C4-2B (cell line): ENCODE results near the gene TENM4.

ENCODE experiments used
- H3K27ac ChIP-seq: fragments of 450-650 bp; 2 replicates; pipeline ENCODE4 v1.5.1; 2017
- CTCF ChIP-seq: fragments of 450-650 bp; conservative IDR thresholded peaks from 2 replicates; pipeline ENCODE4 v1.5.1; 2017; ENCODE audit warnings: mild to moderate bottlenecking
- ZFX ChIP-seq: fragments of 450-650 bp; IDR thresholded peaks from 2 replicates; pipeline ENCODE4 v1.6.1; 2017

Gene TENM4

GRCh38 chr11:79017811-79018210 is 423.0 kb downstream of the TENM4 start:
- no peak for TF ChIP-seq ZFX
- no peak for TF ChIP-seq CTCF
- no peak overlapping the region for H3K27ac ChIP-seq

GRCh38 chr11:79013509-79013908 is 427.3 kb downstream of the TENM4 start:
- no peak overlapping the region for H3K27ac ChIP-seq
- TF ChIP-seq CTCF (no peak), ZFX (no peak)

- TF ChIP-seq CTCF, result no peak
- no peak for TF ChIP-seq ZFX
- H3K27ac ChIP-seq, result no peak overlapping the region
These were observed 429.5 kb downstream of the TENM4 start for GRCh38 chr11:79011357-79011756.

GRCh38 chr11:79007771-79008402 is 432.9 kb downstream of the TENM4 start:
- no peak for TF ChIP-seq CTCF
- TF ChIP-seq ZFX, result no peak
- H3K27ac ChIP-seq, result no peak overlapping the region

GRCh38 chr11:79006854-79007253 is 434.0 kb downstream of the TENM4 start:
- no peak overlapping the region for H3K27ac ChIP-seq

GRCh38 chr11:78996007-78996406 is 444.8 kb downstream of the TENM4 start:
- no peak overlapping the region for H3K27ac ChIP-seq
- TF ChIP-seq ZFX, result no peak
- TF ChIP-seq CTCF, result no peak

More at GRCh38 chr11:79006854-79007253, 434.0 kb downstream of the TENM4 start:
- TF ChIP-seq CTCF, result no peak
- no peak for TF ChIP-seq ZFX

GRCh38 chr11:78995171-78995570 is 445.7 kb downstream of the TENM4 start:
- TF ChIP-seq CTCF, result no peak
- no peak overlapping the region for H3K27ac ChIP-seq
